GM12878 (cell line): Measurements from ENCODE around the gene SLC6A20. TPM values are rescaled to one million over a fixed set of nuclear protein-coding genes. Genes with fewer than 3 reads are reported as not detected.

Source experiments
- ATAC-seq: fragments of 200-7000 bp; cut with Tn5 transposase; 3 replicates; pipeline ENCODE4 v1.9.1; 2020; ENCODE audit warnings: mild to moderate bottlenecking, moderate library complexity
- BruUV-seq: library from RNA; stranded (reverse); fragments of 400-500 nt; replicated peaks from 2 replicates; lab custom pipeline; 2021; lab: Mats Ljungman, UMichigan
- CTCF ChIA-PET: fragments of 300-600 bp; sonication (Branson Sonifier 250); formaldehyde crosslinking; extraction: SDS; loops from one replicate; lab custom pipeline; 2021; ENCODE audit warnings: inconsistent platforms; lab: Yijun Ruan, JAX
- POLR2A ChIA-PET: fragments of 350-600 bp; formaldehyde crosslinking; extraction: SDS; loops from one replicate; lab custom pipeline; 2021; ENCODE audit warnings: inconsistent platforms; lab: Charles Lee
- RAD21 ChIA-PET: fragments of 300-600 bp; sonication (Branson Sonifier 250); formaldehyde crosslinking; loops from one replicate; lab custom pipeline; 2023; ENCODE audit warnings: antibody characterized with exemption; ENCODE audit not compliant: unreplicated experiment; lab: Charles Lee
- SMC1A ChIA-PET: fragments of 300-600 bp; sonication (Branson Sonifier 250); formaldehyde crosslinking; loops from one replicate; lab custom pipeline; 2023; ENCODE audit not compliant: unreplicated experiment, uncharacterized antibody; lab: Charles Lee
- DNase-seq: peaks from one replicate; pipeline ENCODE4 v3.0.0-alpha.2; 2011; ENCODE audit warnings: low read depth, low spot score
- FAIRE-seq: peaks from 3 replicates; lab custom pipeline; 2011; peaks lifted over from hg19 to GRCh38; lab: Jason Lieb, UNC
- H2AFZ ChIP-seq: 2 replicates; pipeline ENCODE4 v1.6.0; 2011; ENCODE audit warnings: low read depth, low read length, control low read depth; ENCODE audit not compliant: control insufficient read depth
- H3K27ac ChIP-seq: 2 replicates; pipeline ENCODE4 v1.5.1; 2011; ENCODE audit warnings: control low read depth; ENCODE audit not compliant: control insufficient read depth, insufficient read depth
- H3K27me3 ChIP-seq, 2 experiments: replicated peaks in 1 of 2; 2 replicates each; pipeline versions ENCODE4 v1.6.0 to v1.6.1; 2011; ENCODE audit warnings: low read length in 1 of 2; ENCODE audit not compliant: control insufficient read depth in 2 of 2, insufficient read depth in 2 of 2
- H3K36me3 ChIP-seq, 2 experiments: 2 replicates each; pipeline ENCODE4 v1.5.1; 2011; ENCODE audit warnings: low read length in 1 of 2; ENCODE audit not compliant: control insufficient read depth in 2 of 2, insufficient read depth in 2 of 2
- H3K4me1 ChIP-seq: 2 replicates; pipeline ENCODE4 v1.6.1; 2011; ENCODE audit warnings: mild to moderate bottlenecking, low read length, moderate library complexity, mixed read lengths; ENCODE audit not compliant: control insufficient read depth, insufficient read depth
- H3K4me2 ChIP-seq: 2 replicates; pipeline ENCODE4 v1.6.0; 2011; ENCODE audit warnings: control low read depth; ENCODE audit not compliant: control insufficient read depth, insufficient read depth
- H3K4me3 ChIP-seq: fragments of 200-600 bp; sonication (generic); 2 replicates; pipeline ENCODE4 v1.5.1; 2016
- H3K79me2 ChIP-seq: 2 replicates; pipeline ENCODE4 v1.6.0; 2011; ENCODE audit warnings: low read length; ENCODE audit not compliant: control insufficient read depth, insufficient read depth
- H3K9ac ChIP-seq: 2 replicates; pipeline ENCODE4 v1.8.0; 2011; ENCODE audit warnings: low read length, control low read depth, mixed read lengths; ENCODE audit not compliant: control insufficient read depth, insufficient read depth
- H3K9me3 ChIP-seq: replicated peaks from 3 replicates; pipeline ENCODE4 v1.5.1; 2011; ENCODE audit warnings: mild to moderate bottlenecking, low read length; ENCODE audit not compliant: control insufficient read depth, insufficient read depth
- H4K20me1 ChIP-seq: 2 replicates; pipeline ENCODE4 v1.6.0; 2011; ENCODE audit not compliant: control insufficient read depth, insufficient read depth
- CBX5 ChIP-seq: sonication (generic); IDR thresholded peaks from 2 replicates; pipeline ENCODE4 v1.6.1; 2016; ENCODE audit warnings: low read depth, moderate library complexity, mild to moderate bottlenecking, inconsistent platforms
- CUX1 ChIP-seq: IDR thresholded peaks from 2 replicates; pipeline ENCODE4 v1.6.1; 2012; ENCODE audit warnings: improper control_type of control experiment, low read depth, low read length; ENCODE audit not compliant: insufficient replicate concordance
- MAX ChIP-seq: IDR thresholded peaks from 2 replicates; pipeline ENCODE4 v1.6.1; 2012; ENCODE audit warnings: low read depth, low read length, improper control_type of control experiment
- PAX8 ChIP-seq: fragments of 450-650 bp; IDR thresholded peaks from 2 replicates; pipeline ENCODE4 v1.6.1; 2017; ENCODE audit warnings: mild to moderate bottlenecking, moderate library complexity
- POLR2A ChIP-seq: IDR thresholded peaks from 2 replicates; pipeline ENCODE4 v1.6.1; 2011; ENCODE audit warnings: low read depth, mild to moderate bottlenecking, low read length
- RELA ChIP-seq: fragments of 450-650 bp; IDR thresholded peaks from 2 replicates; pipeline ENCODE4 v1.8.0; 2014; ENCODE audit warnings: borderline replicate concordance; ENCODE audit not compliant: partially characterized antibody
- WGBS: methylation state at CpG from one replicate; pipeline ENCODE4 v1.1.6; 2016; ENCODE audit warnings: low lambda C conversion rate; ENCODE audit not compliant: insufficient replicate concordance, insufficient coverage; ENCODE audit errors: missing lambda C conversion rate; 5-methylcytosine and 5-hydroxymethylcytosine counted together
- in situ Hi-C: fragments of 300-500 bp; cut with MboI; formaldehyde crosslinking; loops from 9 replicates; pipeline ENCODE4 v1.14.3; 2018; ENCODE audit warnings: mixed read lengths
- intact Hi-C: fragments of 100-400 bp; cut with micrococcal nuclease; formaldehyde crosslinking; loops from one replicate; pipeline ENCODE4 v1.14.2; 2022; ENCODE audit not compliant: unreplicated experiment
- polyA plus RNA-seq, 11 experiments: library from polyadenylated mRNA; depleted of rRNA in 4 of 11; unstranded in 6 of 11; stranded (reverse) in 5 of 11; fragments of >200 nt; fragmentation: Nextera tagmentation in 4 of 11; fragmentation: Illumina TruSeq in 1 of 11; extraction: Ambion mirVana in 4 of 11; extraction: Trizol in 1 of 11; gene quantifications; 1 replicate in 1 of 11; 2 replicates in 10 of 11; pipeline versions ENCODE4 v1.2.1 to v1.2.3, GENCODE V29; 2011 to 2016; ENCODE audit warnings: inconsistent platforms in 2 of 11, missing spikeins in 2 of 11, low read depth in 1 of 11
- total RNA-seq, 4 experiments: library from RNA; depleted of rRNA in 3 of 4; stranded (reverse); fragments of >200 nt in 3 of 4; fragmentation: Illumina TruSeq in 1 of 4; extraction: Trizol in 1 of 4; gene quantifications; 2 replicates each; pipeline versions ENCODE4 v1.2.1 to v1.2.3, GENCODE V29; 2013 to 2021

The SLC6A20 gene
- total and polyA plus RNA-seq, 10 of the 15 experiments (the other 5 are each of a cell fraction or from before 2014, with no cell fraction given), result 0.31 to 4.1 (median 1.1) TPM

GRCh38 chr3:45782381-45782780 lies 14.0 kb downstream of the SLC6A20 start:
- no peak overlapping the region for H3K4me2 ChIP-seq
- 0 out of 4 replicates have a peak, but pooled peaks cover 0 to 3% of the 10 kb centered on the region in 2 experiments for H3K27me3 ChIP-seq
- H2AFZ ChIP-seq, result no peak overlapping the region
- FAIRE-seq (no peak), DNase-seq (no peak), ATAC-seq (no peak)
- H3K4me3 ChIP-seq, result no peak overlapping the region
- intact Hi-C loops (no loop called here), in situ Hi-C loops (no loop called here)
- H3K4me1 ChIP-seq, result no peaks in the 10 kb centered on the region
- ChIA-PET CTCF (no interaction called here), RAD21 (interaction anchor here (1.0 kb wide), 1 partner anchor 296 kb away, joined by 3 read pairs; no protein-coding TSS in a partner anchor), POLR2A (no interaction called here), SMC1A (no interaction called here)
- H3K9me3 ChIP-seq, result no peaks in the 10 kb centered on the region; the same call in 2 of the 3 replicates
- H3K9ac ChIP-seq, result no peak overlapping the region
- no TSS peak for BruUV-seq
- TF ChIP-seq PAX8 (no peak), MAX (no peak), POLR2A (no peak), RELA (no peak), CUX1 (no peak), CBX5 (no peak)
- H4K20me1 ChIP-seq, result no peaks in the 10 kb centered on the region
- H3K36me3 ChIP-seq, result no peaks in the 10 kb centered on the region
- H3K27ac ChIP-seq, result no peak overlapping the region
- no peaks in the 10 kb centered on the region for H3K79me2 ChIP-seq
- WGBS, result 19% methylated on average over 3 of the region's 3 CpGs
